ENCODE data around the gene CCDC188. TPM values are rescaled to one million over a fixed set of nuclear protein-coding genes. Genes with fewer than 3 reads are reported as not detected.
"Not testable (repeated sequence)": the region's sequence is repeated elsewhere in the genome, so short reads cannot be mapped to it uniquely, and the experiment has no call there.

The CCDC188 gene
- total RNA-seq, 1 experiment from 2014 or later, result not detected

DNA sequence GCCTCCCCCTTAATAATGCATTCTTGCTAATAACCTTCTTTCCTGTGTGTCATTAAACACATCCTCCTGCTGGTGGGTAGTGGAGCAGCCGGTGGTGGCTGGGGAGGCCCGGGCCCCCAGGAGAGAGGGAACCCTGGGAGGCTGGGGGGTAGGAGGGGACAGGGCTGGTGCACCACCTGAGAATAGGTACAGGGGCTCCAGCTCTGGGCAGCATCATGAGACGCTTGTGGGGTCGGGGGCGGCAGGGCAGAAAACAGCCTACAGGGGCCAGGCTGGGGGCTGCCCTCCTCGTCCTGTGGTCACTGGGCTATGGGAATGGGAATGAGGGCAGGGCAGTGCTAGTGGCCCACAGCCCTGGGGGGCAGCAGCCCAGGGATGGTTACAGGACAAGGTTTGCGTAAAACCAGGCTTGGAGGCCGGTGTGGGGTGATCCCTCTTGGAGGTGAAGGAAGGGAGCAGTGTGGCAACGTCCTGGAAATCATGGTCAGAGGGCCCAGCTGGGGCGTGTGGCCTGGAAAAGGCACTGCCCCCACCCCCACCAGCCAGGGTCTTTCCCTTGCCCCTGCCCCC is 18.5 kb upstream of the CCDC188 start:
- Histone ChIP-seq H3K27ac (ENCODE audit: low read length) (no peak overlapping the region), H3K9ac (ENCODE audit: low read length) (no peak overlapping the region), H3K27me3 (ENCODE audit: low read length) (no peaks in the 10 kb centered on the region), H3K4me1 (ENCODE audit: low read length) (no peaks in the 10 kb centered on the region), H3K79me2 (ENCODE audit: low read length) (no peaks in the 10 kb centered on the region), H2AFZ (ENCODE audit: low read length) (no peak overlapping the region), H3K36me3 (ENCODE audit: insufficient read depth, low read length) (no peaks in the 10 kb centered on the region), H3K4me2 (ENCODE audit: low read depth, low read length, poor library complexity, severe bottlenecking) (no peak overlapping the region), H3K4me3 (ENCODE audit: low read length) (no peak overlapping the region), H4K20me1 (ENCODE audit: insufficient read depth, low read depth, low read length) (no peaks in the 10 kb centered on the region), H3K9me2 (replicated peaks; ENCODE audit: insufficient read depth, low read length) (no peaks in the 10 kb centered on the region), H3K9me3 (ENCODE audit: low read length) (no peaks in the 10 kb centered on the region)
- DNase-seq, result no peak

DNA sequence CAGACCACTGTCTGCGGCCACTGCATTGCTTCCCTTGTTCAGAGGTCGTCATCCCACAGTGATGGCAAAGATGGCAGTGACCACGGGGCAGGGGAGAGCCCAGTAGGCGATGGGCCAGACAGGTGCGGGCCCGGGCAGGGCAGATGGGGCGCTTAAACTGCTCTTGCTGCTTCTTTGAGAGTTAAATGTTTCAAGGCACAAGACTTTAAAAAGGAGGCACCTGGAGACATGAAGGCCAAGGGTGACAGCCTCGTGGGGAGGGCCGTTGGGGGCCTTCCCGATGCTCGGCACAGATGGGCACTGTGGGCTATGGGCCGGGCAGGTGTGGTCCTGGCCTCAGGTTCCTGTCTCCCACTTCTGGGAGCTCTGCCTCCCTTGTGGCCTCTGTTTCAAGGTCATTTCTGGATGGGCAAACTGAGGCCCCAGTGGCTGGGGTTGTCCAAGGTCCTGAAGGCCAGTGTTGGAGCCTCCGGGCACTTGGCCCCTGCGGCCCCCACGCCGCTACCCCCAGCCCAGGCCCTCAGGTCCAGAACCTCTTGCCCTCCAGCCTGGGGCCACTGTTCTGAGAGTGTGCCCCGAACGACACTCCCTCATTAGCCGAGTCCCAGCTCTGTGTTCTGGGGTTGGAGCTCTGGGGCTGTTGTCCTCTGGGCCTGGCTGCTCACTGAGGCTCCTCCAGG is 16.9 kb upstream of the CCDC188 start:
- Histone ChIP-seq H3K9me3 (ENCODE audit: low read length) (no peaks in the 10 kb centered on the region), H3K9ac (ENCODE audit: low read length) (no peak overlapping the region), H3K4me2 (ENCODE audit: low read depth, low read length, poor library complexity, severe bottlenecking) (no peak overlapping the region), H3K4me3 (ENCODE audit: low read length) (no peak overlapping the region), H3K36me3 (ENCODE audit: insufficient read depth, low read length) (no peaks in the 10 kb centered on the region), H4K20me1 (ENCODE audit: insufficient read depth, low read depth, low read length) (no peaks in the 10 kb centered on the region), H3K79me2 (ENCODE audit: low read length) (no peaks in the 10 kb centered on the region), H2AFZ (ENCODE audit: low read length) (no peak overlapping the region), H3K27me3 (ENCODE audit: low read length) (no peaks in the 10 kb centered on the region), H3K9me2 (replicated peaks; ENCODE audit: insufficient read depth, low read length) (no peaks in the 10 kb centered on the region), H3K4me1 (ENCODE audit: low read length) (no peaks in the 10 kb centered on the region), H3K27ac (ENCODE audit: low read length) (no peak overlapping the region)
- no peak for DNase-seq

GRCh38 chr22:20166703-20167102 is 15.8 kb upstream of the CCDC188 start:
- Histone ChIP-seq H3K79me2 (ENCODE audit: low read length) (no peaks in the 10 kb centered on the region), H3K9ac (ENCODE audit: low read length) (no peak overlapping the region), H3K27me3 (ENCODE audit: low read length) (no peaks in the 10 kb centered on the region), H3K27ac (ENCODE audit: low read length) (no peak overlapping the region), H2AFZ (ENCODE audit: low read length) (no peak overlapping the region), H3K4me1 (ENCODE audit: low read length) (no peaks in the 10 kb centered on the region), H3K4me2 (ENCODE audit: low read depth, low read length, poor library complexity, severe bottlenecking) (no peak overlapping the region), H3K36me3 (ENCODE audit: insufficient read depth, low read length) (no peaks in the 10 kb centered on the region), H3K9me3 (ENCODE audit: low read length) (no peaks in the 10 kb centered on the region), H4K20me1 (ENCODE audit: insufficient read depth, low read depth, low read length) (no peaks in the 10 kb centered on the region), H3K4me3 (ENCODE audit: low read length) (no peak overlapping the region), H3K9me2 (replicated peaks; ENCODE audit: insufficient read depth, low read length) (no peaks in the 10 kb centered on the region)
- DNase-seq, result no peak

DNA sequence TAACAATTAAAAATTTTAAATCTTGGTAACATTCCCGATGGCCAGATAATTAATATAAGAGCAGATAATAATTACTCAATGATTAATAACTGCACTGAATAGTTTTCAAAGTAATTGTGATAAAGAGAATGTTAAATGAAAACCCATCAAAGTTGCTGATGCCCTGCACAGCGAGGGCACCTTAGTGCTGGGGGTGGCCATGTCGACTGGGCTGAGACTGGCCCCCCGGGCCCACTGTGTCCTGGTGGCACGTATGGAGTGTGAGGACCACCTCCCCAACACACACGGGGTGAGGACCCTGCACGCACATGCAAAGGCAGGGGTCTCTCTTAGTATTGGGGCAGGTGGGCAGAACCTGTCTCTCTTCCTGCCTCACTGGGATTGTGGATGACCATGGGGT is 15.1 kb upstream of the CCDC188 start:
- Histone ChIP-seq H3K27ac (ENCODE audit: low read length) (no peak overlapping the region), H3K9me3 (ENCODE audit: low read length) (no peaks in the 10 kb centered on the region), H4K20me1 (ENCODE audit: insufficient read depth, low read depth, low read length) (no peaks in the 10 kb centered on the region), H3K4me3 (ENCODE audit: low read length) (no peak overlapping the region), H3K9ac (ENCODE audit: low read length) (no peak overlapping the region), H3K4me2 (ENCODE audit: low read depth, low read length, poor library complexity, severe bottlenecking) (no peak overlapping the region), H3K36me3 (ENCODE audit: insufficient read depth, low read length) (no peaks in the 10 kb centered on the region), H3K79me2 (ENCODE audit: low read length) (no peaks in the 10 kb centered on the region), H2AFZ (ENCODE audit: low read length) (no peak overlapping the region), H3K27me3 (ENCODE audit: low read length) (no peaks in the 10 kb centered on the region), H3K9me2 (replicated peaks; ENCODE audit: insufficient read depth, low read length) (no peaks in the 10 kb centered on the region), H3K4me1 (ENCODE audit: low read length) (no peaks in the 10 kb centered on the region)
- no peak for DNase-seq

GRCh38 chr22:20165421-20165820 is 14.6 kb upstream of the CCDC188 start:
- Histone ChIP-seq H3K27ac (ENCODE audit: low read length) (no peak overlapping the region), H3K4me2 (ENCODE audit: low read depth, low read length, poor library complexity, severe bottlenecking) (no peak overlapping the region), H3K4me3 (ENCODE audit: low read length) (no peak overlapping the region), H3K79me2 (ENCODE audit: low read length) (no peaks in the 10 kb centered on the region), H2AFZ (ENCODE audit: low read length) (no peak overlapping the region), H3K9me3 (ENCODE audit: low read length) (no peaks in the 10 kb centered on the region), H3K27me3 (ENCODE audit: low read length) (no peaks in the 10 kb centered on the region), H3K9ac (ENCODE audit: low read length) (no peak overlapping the region), H3K36me3 (ENCODE audit: insufficient read depth, low read length) (no peaks in the 10 kb centered on the region), H3K9me2 (replicated peaks; ENCODE audit: insufficient read depth, low read length) (no peaks in the 10 kb centered on the region), H3K4me1 (ENCODE audit: low read length) (no peaks in the 10 kb centered on the region), H4K20me1 (ENCODE audit: insufficient read depth, low read depth, low read length) (no peaks in the 10 kb centered on the region)
- no peak for DNase-seq

DNA sequence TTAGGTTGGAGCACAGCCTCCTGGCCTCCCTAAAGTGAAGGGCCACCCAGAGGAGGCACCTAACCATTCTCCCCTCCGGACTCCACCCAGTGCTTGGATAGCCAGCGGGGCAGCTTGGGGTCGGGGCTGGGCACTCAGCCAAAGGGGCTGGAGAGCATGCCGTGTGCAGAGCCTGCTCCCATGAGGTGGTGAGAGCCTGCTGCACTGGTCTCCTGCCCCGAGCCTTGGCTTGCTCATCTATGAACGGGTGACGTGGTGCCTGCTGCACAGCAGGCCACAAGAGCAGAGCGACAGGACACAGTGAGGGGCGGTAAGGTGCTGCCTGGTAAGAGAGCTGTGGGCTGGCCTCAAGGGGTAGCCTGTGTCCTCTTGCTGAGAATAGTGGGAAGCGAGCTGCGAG is 14.0 kb upstream of the CCDC188 start:
- no peak overlapping the region for H3K27ac ChIP-seq (ENCODE audit: low read length)
- no peak overlapping the region for H3K4me3 ChIP-seq (ENCODE audit: low read length)
- no peaks in the 10 kb centered on the region for H3K4me1 ChIP-seq (ENCODE audit: low read length)
- H3K9me3 ChIP-seq (ENCODE audit: low read length), result no peaks in the 10 kb centered on the region
- no peaks in the 10 kb centered on the region for H3K36me3 ChIP-seq (ENCODE audit: insufficient read depth, low read length)
- H3K9ac ChIP-seq (ENCODE audit: low read length), result no peak overlapping the region
- no peak overlapping the region for H2AFZ ChIP-seq (ENCODE audit: low read length)
- no peak overlapping the region for H3K4me2 ChIP-seq (ENCODE audit: low read depth, low read length, poor library complexity, severe bottlenecking)
- H3K79me2 ChIP-seq (ENCODE audit: low read length), result no peaks in the 10 kb centered on the region
- no peak for DNase-seq
- H3K9me2 ChIP-seq (replicated peaks; ENCODE audit: insufficient read depth, low read length), result no peaks in the 10 kb centered on the region
- no peaks in the 10 kb centered on the region for H4K20me1 ChIP-seq (ENCODE audit: insufficient read depth, low read depth, low read length)
- H3K27me3 ChIP-seq (ENCODE audit: low read length), result no peaks in the 10 kb centered on the region

DNA sequence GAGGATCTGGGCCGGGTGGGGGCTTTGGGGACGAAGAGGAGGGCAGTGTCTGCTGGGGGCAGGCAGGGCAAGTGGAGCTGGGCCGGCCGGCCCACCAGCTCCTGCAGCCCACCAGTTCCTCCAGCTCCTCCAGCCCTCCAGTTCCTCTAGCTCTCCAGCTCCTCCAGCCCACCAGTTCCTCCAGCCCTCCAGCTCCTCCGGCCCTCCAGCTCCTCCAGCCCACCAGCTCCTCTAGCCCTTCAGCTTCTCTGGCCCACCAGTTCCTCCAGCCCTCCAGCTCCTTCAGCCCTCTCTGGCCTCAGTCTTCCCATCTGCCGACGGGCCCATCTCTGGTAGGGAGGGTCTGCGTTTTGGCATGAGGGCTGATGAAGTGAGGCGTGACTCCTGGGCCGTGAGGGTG is 9.2 kb upstream of the CCDC188 start:
- no peak overlapping the region for H3K4me3 ChIP-seq (ENCODE audit: low read length)
- H3K27me3 ChIP-seq (ENCODE audit: low read length), result no peaks in the 10 kb centered on the region
- H3K9ac ChIP-seq (ENCODE audit: low read length), result no peak overlapping the region
- no peak overlapping the region for H3K4me2 ChIP-seq (ENCODE audit: low read depth, low read length, poor library complexity, severe bottlenecking)
- no peak overlapping the region for H2AFZ ChIP-seq (ENCODE audit: low read length)
- H3K79me2 ChIP-seq (ENCODE audit: low read length), result no peaks in the 10 kb centered on the region
- DNase-seq, result no peak
- no peaks in the 10 kb centered on the region for H3K9me3 ChIP-seq (ENCODE audit: low read length)
- H3K27ac ChIP-seq (ENCODE audit: low read length), result no peak overlapping the region
- no peaks in the 10 kb centered on the region for H3K36me3 ChIP-seq (ENCODE audit: insufficient read depth, low read length)
- no peaks in the 10 kb centered on the region for H4K20me1 ChIP-seq (ENCODE audit: insufficient read depth, low read depth, low read length)
- no peaks in the 10 kb centered on the region for H3K4me1 ChIP-seq (ENCODE audit: low read length)
- H3K9me2 ChIP-seq (replicated peaks; ENCODE audit: insufficient read depth, low read length), result no peaks in the 10 kb centered on the region

- not testable (repeated sequence) for DNase-seq; H3K4me2 ChIP-seq (ENCODE audit: low read depth, low read length, poor library complexity, severe bottlenecking); H4K20me1 ChIP-seq (ENCODE audit: insufficient read depth, low read depth, low read length); H2AFZ ChIP-seq (ENCODE audit: low read length); H3K27me3 ChIP-seq (ENCODE audit: low read length); H3K79me2 ChIP-seq (ENCODE audit: low read length); H3K27ac ChIP-seq (ENCODE audit: low read length); H3K36me3 ChIP-seq (ENCODE audit: insufficient read depth, low read length); H3K9me2 ChIP-seq (replicated peaks; ENCODE audit: insufficient read depth, low read length); H3K4me3 ChIP-seq (ENCODE audit: low read length); H3K4me1 ChIP-seq (ENCODE audit: low read length); H3K9me3 ChIP-seq (ENCODE audit: low read length); H3K9ac ChIP-seq (ENCODE audit: low read length)
Measured at GRCh38 chr22:20159531-20159930, 8.7 kb upstream of the CCDC188 start.
